HCT116 (cell line): ENCODE measurements around the gene SRR. TPM values are rescaled to one million over a fixed set of nuclear protein-coding genes. Genes with fewer than 3 reads are reported as not detected.

ENCODE experiments used
- ATAC-seq: fragments of 200-7000 bp; cut with Tn5 transposase; 2 replicates; pipeline ENCODE4 v1.9.1; 2020; ENCODE audit warnings: mild to moderate bottlenecking, moderate library complexity
- BruUV-seq: library from RNA; stranded (reverse); fragments of 400-500 nt; replicated peaks from 2 replicates; lab custom pipeline; 2021; lab: Mats Ljungman, UMichigan
- CTCF ChIA-PET: fragments of 300-600 bp; sonication (Branson Sonifier 250); formaldehyde crosslinking; loops from one replicate; lab custom pipeline; 2021; ENCODE audit warnings: antibody characterized with exemption; lab: Charles Lee
- POLR2A ChIA-PET: fragments of 300-600, 350-600 bp; sonication (Branson Sonifier 250); formaldehyde crosslinking; loops from one replicate; lab custom pipeline; 2021; ENCODE audit warnings: antibody characterized with exemption; lab: Charles Lee
- RAD21 ChIA-PET, 2 experiments: fragments of 300-600 bp; sonication (Branson Sonifier 250); formaldehyde crosslinking; loops; one replicate each; lab custom pipeline; 2023; ENCODE audit warnings: low total read pairs in 2 of 2; ENCODE audit not compliant: uncharacterized antibody in 2 of 2, unreplicated experiment in 2 of 2, low non-redundant PET in 1 of 2; lab: Charles Lee
- DNase-seq: peaks from one replicate; pipeline ENCODE4 v3.0.0-alpha.2; 2010; ENCODE audit warnings: low read depth, low spot score
- H2AFZ ChIP-seq: fragments of 200-600 bp; shearing (Covaris generic), sonication (generic); 2 replicates; pipeline ENCODE4 v1.6.1; 2017; ENCODE audit warnings: low read depth, mixed run types, mixed read lengths, antibody characterized with exemption, low read length; ENCODE audit not compliant: poor library complexity, severe bottlenecking
- H3K27ac ChIP-seq: 2 replicates; pipeline ENCODE4 v1.5.1; 2012; ENCODE audit warnings: low read depth, low read length
- H3K27me3 ChIP-seq: fragments of 200-600 bp; sonication (generic); 2 replicates; pipeline ENCODE4 v1.6.1; 2016; ENCODE audit warnings: mixed run types, low read length, mixed read lengths; ENCODE audit not compliant: insufficient read depth
- H3K36me3 ChIP-seq, 2 experiments: fragments of 200-500 bp in 1 of 2; fragments of 200-600 bp in 1 of 2; sonication (Bioruptor generic) in 1 of 2; sonication (generic) in 1 of 2; 2 replicates each; pipeline versions ENCODE4 v1.5.1 to v1.6.1; 2014 to 2016; ENCODE audit warnings: low read length in 2 of 2, inconsistent platforms in 1 of 2, mixed read lengths in 1 of 2, mixed run types in 1 of 2; ENCODE audit not compliant: insufficient read depth in 2 of 2, control insufficient read depth in 1 of 2
- H3K4me1 ChIP-seq, 2 experiments: fragments of 200-600 bp in 1 of 2; sonication (generic) in 1 of 2; 2 replicates each; pipeline versions ENCODE4 v1.5.1 to v1.6.1; 2012 to 2017; ENCODE audit warnings: low read length in 2 of 2, inconsistent platforms in 1 of 2, mild to moderate bottlenecking in 1 of 2, mixed read lengths in 1 of 2, mixed run types in 1 of 2, moderate library complexity in 1 of 2; ENCODE audit not compliant: insufficient read depth in 2 of 2, control insufficient read depth in 1 of 2
- H3K4me2 ChIP-seq: fragments of 200-600 bp; sonication (generic); 2 replicates; pipeline ENCODE4 v1.6.1; 2017; ENCODE audit warnings: mixed run types, low read length, mixed read lengths
- H3K4me3 ChIP-seq, 2 experiments: fragments of 200-600 bp in 1 of 2; sonication (generic) in 1 of 2; replicated peaks in 1 of 2; 2 replicates each; pipeline ENCODE4 v1.5.1; 2011 to 2016; ENCODE audit warnings: low read length in 2 of 2, control low read depth in 1 of 2, low read depth in 1 of 2, mild to moderate bottlenecking in 1 of 2, mixed read lengths in 1 of 2, mixed run types in 1 of 2
- H3K79me2 ChIP-seq: fragments of 200-600 bp; sonication (generic); 2 replicates; pipeline ENCODE4 v1.6.1; 2017; ENCODE audit warnings: mild to moderate bottlenecking, mixed run types, low read length, moderate library complexity, mixed read lengths; ENCODE audit not compliant: insufficient read depth
- H3K9ac ChIP-seq: fragments of 200-600 bp; sonication (generic); 2 replicates; pipeline ENCODE4 v1.6.1; 2016; ENCODE audit warnings: low read length, mixed read lengths
- H3K9me2 ChIP-seq: fragments of 200-600 bp; sonication (generic), shearing (Covaris generic); 2 replicates; pipeline ENCODE4 v1.6.1; 2017; ENCODE audit warnings: mixed run types, mild to moderate bottlenecking, moderate library complexity; ENCODE audit not compliant: insufficient read depth
- H3K9me3 ChIP-seq, 2 experiments: fragments of 200-500 bp in 1 of 2; fragments of 200-600 bp in 1 of 2; sonication (Bioruptor generic) in 1 of 2; sonication (generic) in 1 of 2; 2 replicates each; pipeline ENCODE4 v1.6.1; 2014 to 2017; ENCODE audit warnings: low read length in 2 of 2, mixed read lengths in 2 of 2, inconsistent platforms in 1 of 2, low read depth in 1 of 2, mild to moderate bottlenecking in 1 of 2, mixed run types in 1 of 2, moderate library complexity in 1 of 2; ENCODE audit not compliant: control insufficient read depth in 1 of 2, insufficient read depth in 1 of 2
- H4K20me1 ChIP-seq: fragments of 200-600 bp; sonication (generic), shearing (Covaris generic); 2 replicates; pipeline ENCODE4 v1.6.1; 2017; ENCODE audit warnings: mixed run types, mild to moderate bottlenecking, moderate library complexity; ENCODE audit not compliant: insufficient read depth
- ATF3 ChIP-seq: IDR thresholded peaks from 2 replicates; pipeline ENCODE4 v1.6.1; 2012
- CBX3 ChIP-seq: IDR thresholded peaks from 2 replicates; pipeline ENCODE4 v1.6.1; 2012; ENCODE audit warnings: low read depth
- CEBPB ChIP-seq: IDR thresholded peaks from 2 replicates; pipeline ENCODE4 v1.6.1; 2012; ENCODE audit warnings: low read depth
- CTCF ChIP-seq, 3 experiments: fragments of 200-600 bp in 1 of 3; sonication (generic) in 1 of 3; IDR thresholded peaks in 2 of 3; conservative IDR thresholded peaks in 1 of 3; 2 replicates each; pipeline ENCODE4 v1.5.1; 2012 to 2017; ENCODE audit warnings: low read depth in 2 of 3, low read length in 2 of 3, antibody characterized with exemption in 1 of 3, borderline replicate concordance in 1 of 3, control low read depth in 1 of 3, mild to moderate bottlenecking in 1 of 3, mixed read lengths in 1 of 3, mixed run types in 1 of 3, moderate library complexity in 1 of 3; ENCODE audit not compliant: insufficient read depth in 1 of 3
- EGR1 ChIP-seq: IDR thresholded peaks from 2 replicates; pipeline ENCODE4 v1.6.1; 2012; ENCODE audit warnings: low read depth
- EZH2phosphoT487 ChIP-seq: fragments of 200-600 bp; IDR thresholded peaks from 2 replicates; pipeline ENCODE4 v1.6.1; 2018; ENCODE audit warnings: antibody characterized with exemption, borderline replicate concordance
- FOSL1 ChIP-seq: IDR thresholded peaks from 2 replicates; pipeline ENCODE4 v1.6.1; 2012; ENCODE audit warnings: low read depth
- JUND ChIP-seq: IDR thresholded peaks from 2 replicates; pipeline ENCODE4 v1.6.1; 2012
- POLR2AphosphoS5 ChIP-seq: IDR thresholded peaks from 2 replicates; pipeline ENCODE4 v1.6.1; 2011; ENCODE audit warnings: mild to moderate bottlenecking, low read depth, low read length, moderate library complexity
- RAD21 ChIP-seq: IDR thresholded peaks from 2 replicates; pipeline ENCODE4 v1.6.1; 2012; ENCODE audit warnings: low read depth, mild to moderate bottlenecking
- SIN3A ChIP-seq: IDR thresholded peaks from 2 replicates; pipeline ENCODE4 v1.6.1; 2012; ENCODE audit warnings: low read depth
- SRF ChIP-seq: IDR thresholded peaks from 2 replicates; pipeline ENCODE4 v1.6.1; 2012; ENCODE audit warnings: low read depth
- TCF7L2 ChIP-seq: IDR thresholded peaks from 2 replicates; pipeline ENCODE4 v1.7.0; 2011; ENCODE audit warnings: borderline replicate concordance, inconsistent platforms; ENCODE audit not compliant: insufficient read depth, insufficient read length; ENCODE audit errors: extremely low read depth
- ZFX ChIP-seq: fragments of 450-650 bp; IDR thresholded peaks from 2 replicates; pipeline ENCODE4 v1.6.1; 2017
- ZNF274 ChIP-seq: fragments of 200-500 bp; sonication (Bioruptor generic); IDR thresholded peaks from 2 replicates; pipeline ENCODE4 v1.6.1; 2014; ENCODE audit warnings: mild to moderate bottlenecking, low read depth, low read length, inconsistent platforms
- intact Hi-C: fragments of 100-400 bp; cut with micrococcal nuclease; formaldehyde crosslinking; loops from 2 replicates; pipeline ENCODE4 v1.10.0; 2022
- total RNA-seq: library from RNA; stranded (reverse); gene quantifications from one replicate; pipeline ENCODE4 v1.2.1, GENCODE V29; 2021; ENCODE audit not compliant: unreplicated experiment

Gene SRR
- total RNA-seq, 1 experiment from 2014 or later, result 15.1 TPM

GRCh38 chr17:2266865-2267228, 36.9 kb upstream of the SRR start:
- Histone ChIP-seq H3K4me2 (no peak overlapping the region), H3K79me2 (no peaks in the 10 kb centered on the region), H3K9me2 (no peaks in the 10 kb centered on the region), H3K4me1 (peaks cover 0 to 5% of the 10 kb centered on the region in 2 experiments; a peak in 1 of 4 replicates), H3K4me3 (no peak overlapping the region), H4K20me1 (no peaks in the 10 kb centered on the region), H3K9me3 (no peaks in the 10 kb centered on the region), H3K36me3 (no peaks in the 10 kb centered on the region; a peak in 2 of 4 replicates), H2AFZ (no peak overlapping the region), H3K27ac (no peak overlapping the region), H3K27me3 (no peaks in the 10 kb centered on the region), H3K9ac (no peak overlapping the region)
- no peak for DNase-seq
- no peak for ATAC-seq
- ChIA-PET CTCF (no interaction called here), POLR2A (no interaction called here), RAD21 (no interaction called here)
- intact Hi-C loops, result no loop called here
- TF ChIP-seq CTCF (IDR thresholded peaks at IDR 0.05 in 2 of 3, conservative IDR thresholded peaks at IDR 0.05 in 1 of 3; ENCODE audit: borderline replicate concordance in 1 of 3, insufficient read depth in 1 of 3, low read depth in 2 of 3, low read length in 2 of 3), result no peak
- no peak for TF ChIP-seq EZH2phosphoT487
- TF ChIP-seq FOSL1, result no peak
- TF ChIP-seq EGR1, result no peak
- TF ChIP-seq ZNF274, result no peak
- TF ChIP-seq POLR2AphosphoS5, result no peak
- TF ChIP-seq JUND, result no peak
- no peak for TF ChIP-seq CBX3
- no peak for TF ChIP-seq ATF3
- no peak for TF ChIP-seq TCF7L2
- TF ChIP-seq SRF, result no peak
- no peak for TF ChIP-seq SIN3A
- TF ChIP-seq ZFX, result no peak
- TF ChIP-seq CEBPB, result no peak
- TF ChIP-seq RAD21, result no peak
- BruUV-seq, result no TSS peak
